ENCODE data around the gene MRPL40.

GRCh38 chr22:19396561-19396933 lies 35.8 kb upstream of the MRPL40 start:
- TF ChIP-seq CTCF (conservative IDR thresholded peaks at IDR 0.05; ENCODE audit: low read depth in 2 of 2) (no peak), JUNB (IDR thresholded peaks at IDR 0.05; ENCODE audit: unreplicated experiment) (no peak), REST (IDR thresholded peaks at IDR 0.05; ENCODE audit: unreplicated experiment) (no peak), EZH2phosphoT487 (IDR thresholded peaks at IDR 0.05; ENCODE audit: unreplicated experiment) (no peak), POLR2AphosphoS5 (IDR thresholded peaks at IDR 0.05; ENCODE audit: low read depth) (no peak), EZH2 (IDR thresholded peaks at IDR 0.05; ENCODE audit: low read depth, unreplicated experiment) (no peak)

Measured in GM23338 (cell line).